Peyer's patch (tissue), 4 donors: ENCODE results near the gene C6orf58.

Source experiments
- POLR2A ChIP-seq, 2 donors: fragments of 450-650 bp; IDR thresholded peaks; one replicate each; pipeline ENCODE4 v1.5.1; 2017; ENCODE audit warnings: antibody characterized with exemption in 2 of 2, mild to moderate bottlenecking in 2 of 2, moderate library complexity in 2 of 2
- TF ChIP-seq, protein P1 (sequence below), 6 experiments: fragments of 450-650 bp in 4 of 6; fragments of 200-600 bp in 2 of 6; sonication (generic) in 1 of 6; IDR thresholded peaks; one replicate each; pipeline ENCODE4 v1.5.1; 2017 to 2019; ENCODE audit warnings: antibody characterized with exemption in 6 of 6, mild to moderate bottlenecking in 3 of 6, moderate library complexity in 1 of 6

DNA sequence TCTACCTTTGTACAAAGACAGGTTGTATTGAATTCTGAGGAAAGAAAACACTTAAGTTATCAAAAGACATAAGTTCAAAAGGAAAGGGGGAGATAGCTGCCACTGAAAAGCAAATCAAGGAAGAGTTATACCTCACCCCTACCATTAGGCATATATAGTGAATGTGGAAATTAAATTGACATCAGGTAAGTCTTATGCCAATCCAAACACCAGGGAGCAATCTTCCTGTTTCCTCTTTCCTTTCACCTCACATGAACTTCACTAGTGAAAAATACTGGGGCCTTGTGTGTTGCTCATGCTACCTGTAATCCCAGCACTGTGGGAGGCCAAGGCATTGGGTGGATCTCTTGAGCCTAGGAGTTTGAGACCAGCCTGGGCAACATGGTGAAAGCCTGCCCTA is 10.9 kb upstream of the C6orf58 start:
- TF ChIP-seq POLR2A (IDR thresholded peaks at IDR 0.05), result no peak
- TF ChIP-seq, protein P1, sequence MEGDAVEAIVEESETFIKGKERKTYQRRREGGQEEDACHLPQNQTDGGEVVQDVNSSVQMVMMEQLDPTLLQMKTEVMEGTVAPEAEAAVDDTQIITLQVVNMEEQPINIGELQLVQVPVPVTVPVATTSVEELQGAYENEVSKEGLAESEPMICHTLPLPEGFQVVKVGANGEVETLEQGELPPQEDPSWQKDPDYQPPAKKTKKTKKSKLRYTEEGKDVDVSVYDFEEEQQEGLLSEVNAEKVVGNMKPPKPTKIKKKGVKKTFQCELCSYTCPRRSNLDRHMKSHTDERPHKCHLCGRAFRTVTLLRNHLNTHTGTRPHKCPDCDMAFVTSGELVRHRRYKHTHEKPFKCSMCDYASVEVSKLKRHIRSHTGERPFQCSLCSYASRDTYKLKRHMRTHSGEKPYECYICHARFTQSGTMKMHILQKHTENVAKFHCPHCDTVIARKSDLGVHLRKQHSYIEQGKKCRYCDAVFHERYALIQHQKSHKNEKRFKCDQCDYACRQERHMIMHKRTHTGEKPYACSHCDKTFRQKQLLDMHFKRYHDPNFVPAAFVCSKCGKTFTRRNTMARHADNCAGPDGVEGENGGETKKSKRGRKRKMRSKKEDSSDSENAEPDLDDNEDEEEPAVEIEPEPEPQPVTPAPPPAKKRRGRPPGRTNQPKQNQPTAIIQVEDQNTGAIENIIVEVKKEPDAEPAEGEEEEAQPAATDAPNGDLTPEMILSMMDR (IDR thresholded peaks at IDR 0.05), result no peak
